ENCODE results near the gene SLC25A53.
A peak's percentile ranks its signal among the peaks of the same experiment; 100 is the strongest.

SLC25A53 gene

DNA sequence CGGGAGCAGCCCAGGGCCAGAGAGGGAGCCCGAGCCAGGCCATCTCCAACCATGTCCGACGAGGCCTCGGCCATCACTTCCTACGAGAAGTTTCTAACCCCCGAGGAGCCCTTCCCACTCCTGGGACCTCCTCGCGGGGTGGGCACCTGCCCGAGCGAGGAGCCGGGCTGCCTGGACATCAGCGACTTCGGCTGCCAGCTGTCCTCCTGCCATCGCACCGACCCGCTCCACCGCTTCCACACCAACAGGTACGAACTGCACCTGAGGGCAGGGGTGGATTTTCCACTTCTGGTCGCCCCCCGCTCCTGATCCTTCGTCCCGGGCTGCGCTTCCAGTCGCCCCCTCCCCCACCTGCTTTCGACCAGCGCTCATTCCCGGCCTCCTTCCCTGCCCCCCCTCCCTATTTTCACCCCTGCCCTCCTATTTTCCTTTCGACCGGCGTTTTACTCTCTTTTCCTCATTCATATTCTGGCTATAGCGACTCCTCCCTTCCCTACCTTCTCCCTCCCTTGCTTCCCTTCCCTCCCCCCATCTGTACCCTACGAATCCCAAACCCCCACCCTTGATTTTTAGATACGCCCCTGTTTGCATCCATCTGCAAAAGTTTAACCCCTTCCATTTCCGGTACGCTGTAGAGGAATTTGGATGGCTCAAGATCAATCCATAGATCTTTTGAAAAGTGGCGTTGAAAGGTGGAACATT lies 10.1 kb upstream of the SLC25A53 start:
- TF ChIP-seq, protein P1, sequence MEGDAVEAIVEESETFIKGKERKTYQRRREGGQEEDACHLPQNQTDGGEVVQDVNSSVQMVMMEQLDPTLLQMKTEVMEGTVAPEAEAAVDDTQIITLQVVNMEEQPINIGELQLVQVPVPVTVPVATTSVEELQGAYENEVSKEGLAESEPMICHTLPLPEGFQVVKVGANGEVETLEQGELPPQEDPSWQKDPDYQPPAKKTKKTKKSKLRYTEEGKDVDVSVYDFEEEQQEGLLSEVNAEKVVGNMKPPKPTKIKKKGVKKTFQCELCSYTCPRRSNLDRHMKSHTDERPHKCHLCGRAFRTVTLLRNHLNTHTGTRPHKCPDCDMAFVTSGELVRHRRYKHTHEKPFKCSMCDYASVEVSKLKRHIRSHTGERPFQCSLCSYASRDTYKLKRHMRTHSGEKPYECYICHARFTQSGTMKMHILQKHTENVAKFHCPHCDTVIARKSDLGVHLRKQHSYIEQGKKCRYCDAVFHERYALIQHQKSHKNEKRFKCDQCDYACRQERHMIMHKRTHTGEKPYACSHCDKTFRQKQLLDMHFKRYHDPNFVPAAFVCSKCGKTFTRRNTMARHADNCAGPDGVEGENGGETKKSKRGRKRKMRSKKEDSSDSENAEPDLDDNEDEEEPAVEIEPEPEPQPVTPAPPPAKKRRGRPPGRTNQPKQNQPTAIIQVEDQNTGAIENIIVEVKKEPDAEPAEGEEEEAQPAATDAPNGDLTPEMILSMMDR (conservative IDR thresholded peaks at IDR 0.05; ENCODE audit: control insufficient read depth, insufficient read depth, low read depth, low read length): no peak
- DNase-seq (ENCODE audit: low read depth): no peak
- H3K4me3 ChIP-seq (ENCODE audit: control insufficient read depth, low read depth, low read length): peak overlapping the region; percentile 73

DNA sequence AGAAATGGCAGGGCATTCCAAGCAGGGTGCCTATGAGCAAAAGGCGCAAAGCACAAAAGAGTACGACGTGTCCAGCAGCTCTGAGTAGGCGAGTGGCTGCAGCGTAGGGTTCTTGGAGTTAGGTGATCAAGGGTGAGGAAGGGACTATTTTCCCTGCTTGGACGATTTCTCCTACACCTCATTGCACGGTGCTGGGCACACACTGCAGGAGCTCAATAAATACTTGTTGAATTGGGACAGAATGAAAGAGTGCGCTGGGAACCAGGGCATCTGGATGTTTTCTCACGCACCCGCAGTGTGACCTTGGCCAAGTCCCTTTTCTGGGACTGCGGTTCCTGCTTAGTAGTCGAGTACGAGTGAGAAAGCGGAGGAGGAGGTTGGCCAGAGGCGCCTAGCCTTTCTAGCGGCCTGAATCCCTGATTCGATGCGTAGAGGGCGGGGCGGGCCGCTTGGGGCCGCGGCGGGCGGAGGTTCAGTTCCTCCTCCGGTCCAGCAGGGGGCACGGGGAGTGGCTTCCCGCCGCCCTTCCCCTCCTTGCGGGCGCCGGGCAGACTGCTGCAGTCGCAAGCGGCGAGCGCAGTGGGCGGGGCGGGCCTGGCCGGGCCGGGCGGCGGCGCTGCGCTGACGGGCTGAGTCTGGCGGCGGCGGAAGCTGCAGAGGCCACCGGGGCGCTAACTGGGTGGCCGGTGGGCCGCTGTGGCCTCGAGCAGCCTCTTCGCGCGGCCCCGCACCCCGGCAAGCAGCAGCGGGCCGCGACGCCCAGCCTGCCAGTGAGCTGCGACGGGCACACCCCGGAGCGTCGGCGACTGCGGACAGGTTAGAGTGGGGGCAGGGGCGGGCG lies 9.3 kb upstream of the SLC25A53 start, which contains the start of gene FAM199X:
FAM199X (plus strand) TSS at position 560 of the 841 bp plus-strand sequence. CDS start 333 bp downstream, outside the sequence.
- TF ChIP-seq, protein P1 (conservative IDR thresholded peaks at IDR 0.05; ENCODE audit: control insufficient read depth, insufficient read depth, low read depth, low read length): peak; percentile 35
- H3K4me3 ChIP-seq (ENCODE audit: control insufficient read depth, low read depth, low read length): peak within 1 kb of the TSS; percentile 73
- peak; percentile 83 for DNase-seq (ENCODE audit: low read depth)

DNA sequence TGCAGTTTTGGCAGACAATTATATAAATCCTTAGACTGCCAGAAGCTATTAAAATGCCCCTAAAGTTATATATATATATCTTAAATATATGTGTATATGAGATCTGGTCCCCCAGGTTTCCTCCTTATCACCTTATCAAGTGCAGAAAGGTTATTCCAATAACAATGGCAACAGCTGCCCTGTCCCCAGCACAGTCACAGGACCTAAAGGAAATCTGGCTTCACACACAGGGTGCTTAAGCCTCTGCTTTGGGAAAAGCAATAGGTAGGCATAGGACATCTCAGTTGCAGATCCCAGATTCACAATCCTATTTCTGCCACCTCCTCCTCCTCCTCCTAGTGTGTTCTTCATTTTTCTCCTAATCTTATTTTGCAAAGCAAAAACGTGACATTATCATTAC lies 5.8 kb downstream of the SLC25A53 start:
- no peak overlapping the region for H3K4me3 ChIP-seq (ENCODE audit: control insufficient read depth, low read depth, low read length)
- TF ChIP-seq, protein P1 (conservative IDR thresholded peaks at IDR 0.05; ENCODE audit: control insufficient read depth, insufficient read depth, low read depth, low read length): no peak
- no peak for DNase-seq (ENCODE audit: low read depth)

DNA sequence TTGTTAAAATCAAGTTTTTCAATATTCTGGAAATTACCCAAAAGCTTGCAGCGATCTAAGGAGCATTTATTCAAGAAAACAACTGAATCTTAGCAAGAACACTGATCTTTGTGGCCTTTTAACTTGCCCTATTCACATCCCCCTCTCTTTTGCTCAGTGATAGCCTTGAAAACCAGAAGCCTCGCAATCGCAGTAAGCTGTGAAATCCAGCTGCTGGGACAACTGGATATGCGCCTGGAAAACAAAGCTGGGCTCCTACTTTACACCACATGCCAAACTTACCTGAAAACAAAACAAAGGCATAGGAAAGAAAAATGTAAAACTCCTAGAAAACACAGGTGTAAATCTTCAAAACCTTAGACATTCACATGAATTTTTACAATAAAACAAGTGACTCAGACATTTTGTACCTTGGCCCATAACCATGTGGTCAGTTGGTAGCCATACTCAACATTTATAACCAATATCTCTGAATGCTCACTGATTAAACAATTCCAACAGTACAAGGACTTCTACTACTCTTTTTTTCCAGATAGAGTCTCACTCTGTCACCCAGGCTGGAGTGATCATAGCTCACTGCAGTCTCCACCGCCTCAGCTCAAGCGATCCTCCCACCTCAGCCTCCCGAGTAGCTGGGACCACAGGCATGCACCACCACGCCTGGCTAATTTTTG lies 15.6 kb downstream of the SLC25A53 start:
- no peak overlapping the region for H3K4me3 ChIP-seq (ENCODE audit: control insufficient read depth, low read depth, low read length)
- TF ChIP-seq, protein P1 (conservative IDR thresholded peaks at IDR 0.05; ENCODE audit: control insufficient read depth, insufficient read depth, low read depth, low read length): no peak
- no peak for DNase-seq (ENCODE audit: low read depth)

DNA sequence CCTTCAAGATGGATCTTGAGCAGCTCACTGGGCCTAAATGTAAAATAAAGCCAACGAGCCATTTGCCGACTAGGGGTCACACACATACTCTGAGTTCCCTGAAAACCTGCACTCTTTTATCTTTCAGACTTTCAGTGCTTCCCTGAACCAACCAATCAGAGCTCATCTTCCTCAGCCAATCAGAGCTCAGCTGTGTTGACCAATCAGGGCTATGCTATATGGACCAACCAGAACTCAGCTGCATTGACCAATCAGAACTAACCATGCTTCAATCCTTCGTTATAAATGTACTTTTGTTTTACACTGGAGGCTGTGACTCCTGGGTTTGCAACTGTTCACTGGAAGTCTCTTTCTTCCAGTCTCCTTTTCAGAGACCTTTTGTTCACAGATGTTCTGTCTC lies 19.3 kb downstream of the SLC25A53 start:
- peak; percentile 50 for DNase-seq (ENCODE audit: low read depth)

More for the DNA sequence above, 19.3 kb downstream of the SLC25A53 start:
- TF ChIP-seq, protein P1 (conservative IDR thresholded peaks at IDR 0.05; ENCODE audit: control insufficient read depth, insufficient read depth, low read depth, low read length): no peak
- no peak overlapping the region for H3K4me3 ChIP-seq (ENCODE audit: control insufficient read depth, low read depth, low read length)

Data from fibroblast of mammary gland (primary cell).